SK-N-SH (cell line): ENCODE results near the gene FOXL1. TPM values are rescaled to one million over a fixed set of nuclear protein-coding genes. Genes with fewer than 3 reads are reported as not detected.

Source experiments
- CTCF ChIA-PET: fragments of 300-600, 350-600 bp; formaldehyde crosslinking; extraction: SDS; loops from one replicate; lab custom pipeline; 2021; lab: Yijun Ruan, JAX
- POLR2A ChIA-PET: fragments of 350-600 bp; sonication (Branson Sonifier 250); formaldehyde crosslinking; extraction: SDS; loops from one replicate; lab custom pipeline; 2020; ENCODE audit warnings: antibody characterized with exemption, inconsistent platforms; lab: Yijun Ruan, JAX
- DNase-seq: peaks from one replicate; pipeline ENCODE4 v3.0.0; 2012
- H2AFZ ChIP-seq: fragments of 200-600 bp; sonication (generic); 2 replicates; pipeline ENCODE4 v1.8.1; 2016; ENCODE audit warnings: antibody characterized with exemption, mild to moderate bottlenecking, low read depth
- H3F3A ChIP-seq: fragments of 200-600 bp; sonication (generic); replicated peaks from 2 replicates; pipeline ENCODE3; 2016; ENCODE audit warnings: antibody characterized with exemption, mild to moderate bottlenecking; ENCODE audit not compliant: insufficient read depth
- H3K27ac ChIP-seq, 2 experiments: fragments of 200-500 bp in 1 of 2; fragments of 200-600 bp in 1 of 2; sonication (Bioruptor generic) in 1 of 2; sonication (generic), shearing (Covaris generic) in 1 of 2; 2 replicates each; pipeline versions ENCODE4 v1.5.1 to v1.6.1; 2014 to 2016; ENCODE audit warnings: low read depth in 2 of 2, inconsistent platforms in 1 of 2, low read length in 1 of 2, mild to moderate bottlenecking in 1 of 2, mixed read lengths in 1 of 2
- H3K27me3 ChIP-seq: fragments of 200-600 bp; sonication (generic), shearing (Covaris generic); 2 replicates; pipeline ENCODE4 v1.6.1; 2016; ENCODE audit warnings: mixed run types; ENCODE audit not compliant: insufficient read depth
- H3K36me3 ChIP-seq, 2 experiments: fragments of 200-500 bp in 1 of 2; fragments of 200-600 bp in 1 of 2; sonication (Bioruptor generic) in 1 of 2; sonication (generic) in 1 of 2; replicated peaks in 1 of 2; 2 replicates each; pipeline versions ENCODE3 to v1.5.1; 2014 to 2016; ENCODE audit warnings: low read length in 1 of 2, mild to moderate bottlenecking in 1 of 2; ENCODE audit not compliant: insufficient read depth in 2 of 2, control insufficient read depth in 1 of 2
- H3K4me1 ChIP-seq, 2 experiments: fragments of 200-500 bp in 1 of 2; fragments of 200-600 bp in 1 of 2; sonication (Bioruptor generic) in 1 of 2; sonication (generic), shearing (Covaris generic) in 1 of 2; 2 replicates each; pipeline versions ENCODE4 v1.5.1 to v1.6.1; 2014 to 2016; ENCODE audit warnings: low read depth in 1 of 2, low read length in 1 of 2, mixed run types in 1 of 2; ENCODE audit not compliant: insufficient read depth in 2 of 2, control insufficient read depth in 1 of 2
- H3K4me2 ChIP-seq: fragments of 200-600 bp; sonication (generic), shearing (Covaris generic); 2 replicates; pipeline ENCODE4 v1.6.1; 2017; ENCODE audit warnings: mixed run types
- H3K4me3 ChIP-seq, 2 experiments: fragments of 200-500 bp in 1 of 2; fragments of 200-600 bp in 1 of 2; sonication (Bioruptor generic) in 1 of 2; sonication (generic), shearing (Covaris generic) in 1 of 2; 2 replicates each; pipeline versions ENCODE4 v1.5.1 to v1.8.1; 2014 to 2016; ENCODE audit warnings: low read depth in 2 of 2, inconsistent platforms in 1 of 2, low read length in 1 of 2, mild to moderate bottlenecking in 1 of 2, mixed read lengths in 1 of 2, moderate library complexity in 1 of 2
- H3K79me2 ChIP-seq: fragments of 200-600 bp; sonication (generic); 2 replicates; pipeline ENCODE4 v1.8.1; 2017; ENCODE audit warnings: mild to moderate bottlenecking; ENCODE audit not compliant: insufficient read depth
- H3K9ac ChIP-seq: fragments of 200-600 bp; sonication (generic); 2 replicates; pipeline ENCODE4 v1.6.1; 2017; ENCODE audit warnings: mixed run types
- H3K9me2 ChIP-seq: fragments of 200-600 bp; sonication (generic); 2 replicates; pipeline ENCODE4 v1.6.1; 2017; ENCODE audit warnings: mixed run types
- H3K9me3 ChIP-seq: fragments of 200-600 bp; sonication (generic); 2 replicates; pipeline ENCODE4 v1.6.1; 2017; ENCODE audit warnings: mixed run types, mild to moderate bottlenecking, moderate library complexity
- H4K20me1 ChIP-seq: fragments of 200-600 bp; sonication (generic); 2 replicates; pipeline ENCODE4 v1.6.1; 2017; ENCODE audit warnings: mild to moderate bottlenecking, mixed run types; ENCODE audit not compliant: insufficient read depth
- ELF1 ChIP-seq: IDR thresholded peaks from 2 replicates; pipeline ENCODE4 v1.4.0; 2012
- EZH2phosphoT487 ChIP-seq: fragments of 200-600 bp; sonication (generic); IDR thresholded peaks from 2 replicates; pipeline ENCODE4 v1.6.1; 2017; ENCODE audit warnings: low read depth, mixed run types, mild to moderate bottlenecking, antibody characterized with exemption, moderate library complexity, borderline replicate concordance
- FOXJ3 ChIP-seq: sonication (generic); formaldehyde crosslinking; IDR thresholded peaks from 2 replicates; pipeline ENCODE4 v1.5.1; 2020; ENCODE audit warnings: mild to moderate bottlenecking, missing genetic modification reagents
- FOXM1 ChIP-seq: IDR thresholded peaks from 2 replicates; pipeline ENCODE4 v1.4.0; 2012; ENCODE audit warnings: low read depth, mild to moderate bottlenecking
- IRF3 ChIP-seq: fragments of 150-350 bp; IDR thresholded peaks from 2 replicates; pipeline ENCODE4 v1.6.1; 2016; ENCODE audit warnings: mild to moderate bottlenecking, low read depth, low read length
- JUND ChIP-seq: IDR thresholded peaks from 2 replicates; pipeline ENCODE4 v1.4.0; 2012
- MAX ChIP-seq: IDR thresholded peaks from 2 replicates; pipeline ENCODE4 v1.4.0; 2012; ENCODE audit warnings: low read depth
- MEF2A ChIP-seq: IDR thresholded peaks from 2 replicates; pipeline ENCODE4 v1.4.0; 2012; ENCODE audit warnings: low read depth, borderline replicate concordance
- MXI1 ChIP-seq: IDR thresholded peaks from 2 replicates; pipeline ENCODE4 v1.6.1; 2012; ENCODE audit warnings: mild to moderate bottlenecking, low read depth, low read length, improper control_type of control experiment
- NRF1 ChIP-seq: IDR thresholded peaks from 2 replicates; pipeline ENCODE4 v1.6.1; 2012; ENCODE audit warnings: low read depth, mild to moderate bottlenecking, low read length
- PBX3 ChIP-seq: IDR thresholded peaks from 2 replicates; pipeline ENCODE4; 2012
- POLR2AphosphoS5 ChIP-seq: IDR thresholded peaks from 2 replicates; pipeline ENCODE4 v1.6.1; 2012; ENCODE audit warnings: low read depth, low read length
- RCOR1 ChIP-seq: fragments of 150-350 bp; IDR thresholded peaks from 2 replicates; pipeline ENCODE4 v1.6.1; 2017; ENCODE audit warnings: antibody characterized with exemption, low read length
- RFX5 ChIP-seq: IDR thresholded peaks from 2 replicates; pipeline ENCODE4 v1.6.1; 2012; ENCODE audit warnings: mild to moderate bottlenecking, improper control_type of control experiment, low read length
- SMC3 ChIP-seq: IDR thresholded peaks from 2 replicates; pipeline ENCODE4 v1.6.1; 2012; ENCODE audit warnings: low read depth, low read length, improper control_type of control experiment
- TAF1 ChIP-seq: IDR thresholded peaks from 2 replicates; pipeline ENCODE4 v1.6.1; 2012; ENCODE audit warnings: low read depth, mild to moderate bottlenecking, low read length, moderate library complexity, borderline replicate concordance
- TEAD4 ChIP-seq: IDR thresholded peaks from 2 replicates; pipeline ENCODE4 v1.4.0; 2012; ENCODE audit warnings: mild to moderate bottlenecking, borderline replicate concordance; ENCODE audit not compliant: insufficient read depth
- USF1 ChIP-seq: IDR thresholded peaks from 2 replicates; pipeline ENCODE4 v1.4.0; 2012; ENCODE audit warnings: low read depth, borderline replicate concordance
- WGBS: methylation state at CpG from one replicate; pipeline ENCODE4 v1.1.6; 2017; ENCODE audit warnings: low lambda C conversion rate; 5-methylcytosine and 5-hydroxymethylcytosine counted together
- polyA plus RNA-seq, 3 experiments: library from polyadenylated mRNA; depleted of rRNA; stranded (reverse); fragments of >200 nt; gene quantifications; 2 replicates each; pipeline ENCODE4 v1.2.3, GENCODE V29; 2012

Gene FOXL1
- polyA plus RNA-seq, 1 of the 3 experiments (the other 2 are of a cell fraction) = 2.5 TPM

- Histone ChIP-seq H4K20me1 (no peaks in the 10 kb centered on the region), H2AFZ (no peak overlapping the region), H3K9ac (no peak overlapping the region), H3K9me3 (no peaks in the 10 kb centered on the region), H3K27me3 (no peaks in the 10 kb centered on the region), H3F3A (no peaks in the 10 kb centered on the region), H3K4me1 (peaks cover under 1 to 4% of the 10 kb centered on the region in 2 experiments; a peak in 2 of 4 replicates), H3K4me3 (no peak overlapping the region), H3K36me3 (no peaks in the 10 kb centered on the region), H3K4me2 (no peak overlapping the region), H3K79me2 (no peaks in the 10 kb centered on the region), H3K27ac (no peak overlapping the region), H3K9me2 (no peaks in the 10 kb centered on the region)
- ChIA-PET CTCF (interaction anchor here (1.6 kb wide), 1 partner anchor 13 kb away, joined by 4 read pairs; no protein-coding TSS in a partner anchor), POLR2A (no interaction called here)
- 69% methylated on average over 1 of the region's 1 CpG for WGBS
- DNase-seq = no peak
- TF ChIP-seq NRF1 = no peak
- no peak for TF ChIP-seq EZH2phosphoT487
Observed at GRCh38 chr16:86620184-86620583, 41.8 kb downstream of the FOXL1 start.

GRCh38 chr16:86621966-86622365, 43.6 kb downstream of the FOXL1 start:
- no peaks in the 10 kb centered on the region for H4K20me1 ChIP-seq
- no peaks in the 10 kb centered on the region for H3F3A ChIP-seq
- H3K9ac ChIP-seq = no peak overlapping the region
- 79% methylated on average over 10 of the region's 10 CpGs for WGBS
- peaks cover 6% of the 10 kb centered on the region in 2 experiments; a peak in 3 of 4 replicates for H3K4me1 ChIP-seq
- no peaks in the 10 kb centered on the region for H3K27me3 ChIP-seq
- no peak overlapping the region for H3K4me3 ChIP-seq
- no peaks in the 10 kb centered on the region for H3K36me3 ChIP-seq
- no peaks in the 10 kb centered on the region for H3K9me2 ChIP-seq
- DNase-seq = no peak
- no peak overlapping the region for H2AFZ ChIP-seq
- TF ChIP-seq FOXJ3 (CRISPR knock-in tag) = no peak
- TF ChIP-seq ELF1 = no peak
- TF ChIP-seq MXI1 = no peak
- no peak for TF ChIP-seq JUND
- TF ChIP-seq NRF1 = no peak
- no peak for TF ChIP-seq TEAD4
- TF ChIP-seq MEF2A = no peak
- no peak for TF ChIP-seq POLR2AphosphoS5
- H3K27ac ChIP-seq = no peak overlapping the region
- H3K9me3 ChIP-seq = no peaks in the 10 kb centered on the region
- no peaks in the 10 kb centered on the region for H3K79me2 ChIP-seq
- POLR2A ChIA-PET = no interaction called here
- CTCF ChIA-PET = no interaction called here
- H3K4me2 ChIP-seq = no peak overlapping the region

- Histone ChIP-seq H3K4me2 (no peak overlapping the region), H3K4me1 (peaks cover 6 to 7% of the 10 kb centered on the region in 2 experiments; a peak in 3 of 4 replicates), H3K27ac (no peak overlapping the region), H3K4me3 (no peak overlapping the region), H3K9me3 (no peaks in the 10 kb centered on the region), H3K36me3 (no peaks in the 10 kb centered on the region), H4K20me1 (no peaks in the 10 kb centered on the region), H3K79me2 (no peaks in the 10 kb centered on the region), H3K9me2 (no peaks in the 10 kb centered on the region), H3F3A (peaks cover 3% of the 10 kb centered on the region), H3K27me3 (no peaks in the 10 kb centered on the region), H3K9ac (no peak overlapping the region), H2AFZ (no peak overlapping the region)
- POLR2A ChIA-PET = no interaction called here
- 69% methylated on average over 13 of the region's 16 CpGs for WGBS
- no peak for TF ChIP-seq RCOR1
- TF ChIP-seq RFX5 = no peak
- TF ChIP-seq FOXJ3 (CRISPR knock-in tag) = no peak
- TF ChIP-seq TAF1 = no peak
- TF ChIP-seq MXI1 = no peak
- TF ChIP-seq TEAD4 = no peak
- no peak for TF ChIP-seq IRF3
- no peak for TF ChIP-seq PBX3
- no peak for TF ChIP-seq SMC3
- no peak for TF ChIP-seq MAX
- TF ChIP-seq EZH2phosphoT487 = no peak
- no peak for TF ChIP-seq FOXM1
- no peak for TF ChIP-seq USF1
- no peak for DNase-seq
- CTCF ChIA-PET = interaction anchor here (1.0 kb wide), 1 partner anchor 22 kb away, joined by 3 read pairs; no protein-coding TSS in a partner anchor
Observed at GRCh38 chr16:86622700-86623615, 44.6 kb downstream of the FOXL1 start.
